Neutrophil (primary cell): ENCODE measurements around the gene FGD3.
A peak's percentile ranks its signal among the peaks of the same experiment; 100 is the strongest.

Source experiments
- H3K27ac ChIP-seq: fragments of 200-600 bp; sonication (generic); 2 replicates; pipeline ENCODE4 v1.5.1; 2016; ENCODE audit warnings: mild to moderate bottlenecking, moderate library complexity
- H3K27me3 ChIP-seq: fragments of 200-600 bp; sonication (generic); 2 replicates; pipeline ENCODE4 v1.6.0; 2016; ENCODE audit warnings: mild to moderate bottlenecking
- H3K36me3 ChIP-seq: fragments of 200-600 bp; sonication (generic); 2 replicates; pipeline ENCODE4 v1.5.1; 2017
- H3K4me1 ChIP-seq, 2 experiments: fragments of 200-600 bp in 1 of 2; sonication (generic) in 1 of 2; 1 replicate in 1 of 2; 2 replicates in 1 of 2; pipeline versions ENCODE4 v1.5.1 to v1.6.1; 2013 to 2016; ENCODE audit warnings: low read depth in 1 of 2, low read length in 1 of 2, mild to moderate bottlenecking in 1 of 2, moderate library complexity in 1 of 2; ENCODE audit not compliant: control insufficient read depth in 1 of 2, insufficient read depth in 1 of 2
- H3K4me3 ChIP-seq, 2 experiments: fragments of 200-600 bp in 1 of 2; sonication (generic) in 1 of 2; 1 replicate in 1 of 2; 2 replicates in 1 of 2; pipeline ENCODE4 v1.5.1; 2013 to 2016; ENCODE audit warnings: low read depth in 1 of 2, low read length in 1 of 2, mild to moderate bottlenecking in 1 of 2, moderate library complexity in 1 of 2
- H3K9me3 ChIP-seq: fragments of 200-600 bp; sonication (generic); 2 replicates; pipeline ENCODE4 v1.5.1; 2016
- TF ChIP-seq, protein P1 (sequence below): fragments of 200-600 bp; sonication (generic); IDR thresholded peaks from 2 replicates; pipeline ENCODE4 v1.5.1; 2016; ENCODE audit warnings: antibody characterized with exemption

Gene FGD3

GRCh38 chr9:93048566-93049448 lies 101.5 kb downstream of the FGD3 start:
- Histone ChIP-seq H3K27me3 (no peaks in the 10 kb centered on the region), H3K9me3 (no peaks in the 10 kb centered on the region), H3K4me3 (no peak overlapping the region), H3K27ac (no peak overlapping the region), H3K36me3 (no peaks in the 10 kb centered on the region), H3K4me1 (peaks cover 68 to 83% of the 10 kb centered on the region in 2 experiments)
- TF ChIP-seq, protein P1, sequence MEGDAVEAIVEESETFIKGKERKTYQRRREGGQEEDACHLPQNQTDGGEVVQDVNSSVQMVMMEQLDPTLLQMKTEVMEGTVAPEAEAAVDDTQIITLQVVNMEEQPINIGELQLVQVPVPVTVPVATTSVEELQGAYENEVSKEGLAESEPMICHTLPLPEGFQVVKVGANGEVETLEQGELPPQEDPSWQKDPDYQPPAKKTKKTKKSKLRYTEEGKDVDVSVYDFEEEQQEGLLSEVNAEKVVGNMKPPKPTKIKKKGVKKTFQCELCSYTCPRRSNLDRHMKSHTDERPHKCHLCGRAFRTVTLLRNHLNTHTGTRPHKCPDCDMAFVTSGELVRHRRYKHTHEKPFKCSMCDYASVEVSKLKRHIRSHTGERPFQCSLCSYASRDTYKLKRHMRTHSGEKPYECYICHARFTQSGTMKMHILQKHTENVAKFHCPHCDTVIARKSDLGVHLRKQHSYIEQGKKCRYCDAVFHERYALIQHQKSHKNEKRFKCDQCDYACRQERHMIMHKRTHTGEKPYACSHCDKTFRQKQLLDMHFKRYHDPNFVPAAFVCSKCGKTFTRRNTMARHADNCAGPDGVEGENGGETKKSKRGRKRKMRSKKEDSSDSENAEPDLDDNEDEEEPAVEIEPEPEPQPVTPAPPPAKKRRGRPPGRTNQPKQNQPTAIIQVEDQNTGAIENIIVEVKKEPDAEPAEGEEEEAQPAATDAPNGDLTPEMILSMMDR = no peak

GRCh38 chr9:93049491-93049890 lies 102.2 kb downstream of the FGD3 start:
- peaks cover 68 to 83% of the 10 kb centered on the region in 2 experiments for H3K4me1 ChIP-seq
- no peak overlapping the region for H3K4me3 ChIP-seq
- no peaks in the 10 kb centered on the region for H3K36me3 ChIP-seq
- H3K9me3 ChIP-seq = no peaks in the 10 kb centered on the region
- no peaks in the 10 kb centered on the region for H3K27me3 ChIP-seq
- H3K27ac ChIP-seq = no peak overlapping the region
- TF ChIP-seq, protein P1 = no peak

DNA sequence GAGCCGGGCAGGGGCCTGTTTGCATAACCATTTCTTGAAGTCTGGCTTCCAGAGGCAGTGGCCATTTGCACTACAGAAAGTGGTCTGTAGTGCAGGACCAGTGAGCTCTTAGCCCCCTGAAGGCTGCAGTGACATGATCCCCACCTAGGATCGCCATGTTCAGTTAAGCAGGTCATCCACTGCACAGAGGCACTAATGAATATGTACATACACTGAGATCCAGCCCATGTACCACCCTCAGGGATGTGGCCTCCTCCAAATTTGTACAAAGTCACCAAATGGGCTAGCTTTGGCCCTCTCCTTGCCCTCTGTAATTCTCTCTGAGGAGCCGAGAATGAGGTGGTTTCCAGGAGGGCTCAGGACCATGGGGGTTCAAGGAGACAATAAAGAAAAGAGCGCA lies 102.9 kb downstream of the FGD3 start:
- H3K27me3 ChIP-seq = no peaks in the 10 kb centered on the region
- H3K36me3 ChIP-seq = no peaks in the 10 kb centered on the region
- no peaks in the 10 kb centered on the region for H3K9me3 ChIP-seq
- peaks cover 68 to 83% of the 10 kb centered on the region in 2 experiments for H3K4me1 ChIP-seq
- TF ChIP-seq, protein P1 = no peak
- H3K27ac ChIP-seq = no peak overlapping the region
- no peak overlapping the region for H3K4me3 ChIP-seq

DNA sequence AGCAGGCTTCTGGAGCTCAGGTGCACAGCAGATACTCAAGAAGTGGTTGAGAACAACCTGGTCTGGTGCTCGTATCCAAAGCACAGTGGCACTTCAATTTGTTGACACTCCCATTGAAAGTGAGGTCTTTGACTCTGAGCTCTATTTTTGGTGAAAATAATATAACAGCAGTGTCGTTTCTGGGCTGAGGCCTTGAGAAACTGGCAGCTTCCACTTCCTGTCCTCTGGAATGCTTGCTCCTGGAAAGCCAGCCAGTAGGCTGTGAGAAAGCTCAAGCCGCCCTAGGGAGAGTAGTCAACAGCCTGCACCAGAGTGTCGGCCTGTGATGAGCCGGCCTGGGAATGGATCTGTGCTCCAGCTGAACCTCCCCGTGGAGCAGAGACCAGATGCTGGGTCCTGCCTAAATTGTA lies 104.4 kb downstream of the FGD3 start:
- H3K27ac ChIP-seq = no peak overlapping the region
- no peaks in the 10 kb centered on the region for H3K27me3 ChIP-seq
- no peaks in the 10 kb centered on the region for H3K36me3 ChIP-seq
- peaks cover 66 to 81% of the 10 kb centered on the region in 2 experiments for H3K4me1 ChIP-seq
- H3K4me3 ChIP-seq = no peak overlapping the region
- TF ChIP-seq, protein P1 = no peak
- H3K9me3 ChIP-seq = no peaks in the 10 kb centered on the region

GRCh38 chr9:93052791-93053540 lies 105.6 kb downstream of the FGD3 start:
- no peaks in the 10 kb centered on the region for H3K27me3 ChIP-seq
- no peaks in the 10 kb centered on the region for H3K9me3 ChIP-seq
- TF ChIP-seq, protein P1 = no peak
- H3K36me3 ChIP-seq = no peaks in the 10 kb centered on the region
- no peak overlapping the region for H3K4me3 ChIP-seq
- peaks cover 66 to 81% of the 10 kb centered on the region in 2 experiments for H3K4me1 ChIP-seq
- peak overlapping the region; percentile 73 for H3K27ac ChIP-seq
